ACC112 (cell line): ENCODE results near the gene VWA3B.
A peak's percentile ranks its signal among the peaks of the same experiment; 100 is the strongest.
"Not testable (repeated sequence)": the region's sequence is repeated elsewhere in the genome, so short reads cannot be mapped to it uniquely, and the experiment has no call there.

ENCODE experiments used
- H2AFZ ChIP-seq: fragments of 200-600 bp; sonication (generic); one replicate; pipeline ENCODE4 v1.6.0; 2017; ENCODE audit warnings: antibody characterized with exemption, low read length; ENCODE audit not compliant: unreplicated experiment
- H3K27ac ChIP-seq: fragments of 200-600 bp; sonication (generic); 2 replicates; pipeline ENCODE4 v1.5.1; 2014; ENCODE audit warnings: low read depth, mild to moderate bottlenecking, antibody characterized with exemption, low read length, moderate library complexity
- H3K27me3 ChIP-seq: fragments of 200-600 bp; sonication (generic); 2 replicates; pipeline ENCODE4 v1.6.1; 2014; ENCODE audit warnings: mild to moderate bottlenecking, antibody characterized with exemption, low read length, moderate library complexity, mixed read lengths; ENCODE audit not compliant: insufficient read depth
- H3K36me3 ChIP-seq: fragments of 200-600 bp; sonication (generic); 2 replicates; pipeline ENCODE4 v1.6.1; 2016; ENCODE audit warnings: mild to moderate bottlenecking, antibody characterized with exemption, low read length, moderate library complexity, mixed read lengths; ENCODE audit not compliant: insufficient read depth
- H3K4me1 ChIP-seq: fragments of 200-600 bp; sonication (generic); one replicate; pipeline ENCODE4 v1.6.1; 2016; ENCODE audit warnings: low read length, mixed read lengths; ENCODE audit not compliant: insufficient read depth, unreplicated experiment, control insufficient read depth
- H3K4me3 ChIP-seq: fragments of 200-600 bp; sonication (generic); 2 replicates; pipeline ENCODE4 v1.5.1; 2014; ENCODE audit warnings: mild to moderate bottlenecking, low read depth, low read length
- H3K79me2 ChIP-seq: fragments of 200-600 bp; sonication (generic); one replicate; pipeline ENCODE4 v1.6.0; 2016; ENCODE audit warnings: low read length; ENCODE audit not compliant: control insufficient read depth, unreplicated experiment, insufficient read depth

Gene VWA3B

DNA sequence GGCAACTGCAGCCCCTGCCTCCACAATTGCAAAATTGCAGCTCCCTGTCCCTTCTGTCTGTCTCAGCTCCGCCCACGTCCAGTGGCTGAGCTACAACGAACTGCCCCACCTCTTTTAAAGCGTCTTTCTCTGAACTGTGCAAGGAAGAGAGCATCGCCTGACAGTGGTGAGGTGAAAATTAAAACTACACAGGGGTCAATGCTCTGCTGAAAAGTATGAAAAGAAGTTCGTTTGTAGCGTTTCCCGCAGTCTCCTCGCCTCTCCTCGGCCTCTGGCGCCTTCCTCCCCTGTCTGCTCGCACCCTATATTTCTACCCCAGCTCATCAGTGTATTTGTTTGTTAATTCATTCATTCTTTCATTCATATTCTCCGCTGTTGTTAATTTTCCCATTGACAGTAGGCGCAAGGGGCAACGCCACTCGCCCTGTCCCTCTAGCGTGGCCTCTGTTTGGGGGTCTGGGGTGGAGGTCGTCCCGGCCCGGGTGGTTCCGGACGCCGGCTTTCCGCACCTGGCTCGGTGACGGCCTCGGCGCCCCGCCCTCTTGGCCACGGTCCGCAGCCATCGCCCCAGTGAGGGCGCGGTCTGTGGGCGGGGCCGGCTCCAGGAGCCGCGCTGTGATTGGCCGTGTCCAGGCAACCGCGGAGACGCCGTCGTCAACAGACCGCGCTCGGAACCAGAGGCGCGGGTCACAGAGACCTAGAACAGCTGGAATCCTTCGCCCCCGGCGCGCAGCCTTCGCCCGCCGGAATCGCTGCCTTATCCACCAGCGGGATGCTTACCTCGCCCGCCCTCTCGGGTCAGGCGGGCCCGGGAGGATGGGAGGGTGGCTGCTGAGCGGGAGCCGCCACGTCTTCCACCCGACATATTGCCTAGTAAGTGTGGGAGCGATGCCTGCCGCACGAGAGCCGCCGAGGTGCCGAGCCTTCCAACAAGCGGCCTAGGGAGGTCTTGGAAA is at the start of gene VWA3B:
Gene VWA3B (plus strand): TSS at position 677 of the 956 bp plus-strand sequence. CDS start 5,926 bp downstream, outside the sequence.
- H3K27me3 ChIP-seq: peaks cover 67% of the 10 kb centered on the region
- H3K27ac ChIP-seq: no peak within 1 kb of the TSS
- peak within 1 kb of the TSS; percentile 76 for H3K4me3 ChIP-seq
- H3K4me1 ChIP-seq: peaks cover 3% of the 10 kb centered on the region
- no peaks in the 10 kb centered on the region for H3K79me2 ChIP-seq
- no peaks in the 10 kb centered on the region for H3K36me3 ChIP-seq
- peak within 1 kb of the TSS; percentile 83 for H2AFZ ChIP-seq

- H2AFZ ChIP-seq: no peak overlapping the region
- peaks cover 11% of the 10 kb centered on the region; the same call in 1 of the 2 replicates for H3K27me3 ChIP-seq
- no peak overlapping the region for H3K27ac ChIP-seq
- no peaks in the 10 kb centered on the region for H3K4me1 ChIP-seq
- H3K4me3 ChIP-seq: no peak overlapping the region
- H3K36me3 ChIP-seq: no peaks in the 10 kb centered on the region
- H3K79me2 ChIP-seq: no peaks in the 10 kb centered on the region
Observed at GRCh38 chr2:98037206-98037605, 49.8 kb upstream of the VWA3B start.

- no peaks in the 10 kb centered on the region for H3K79me2 ChIP-seq
- H3K4me1 ChIP-seq: no peaks in the 10 kb centered on the region
- no peak overlapping the region for H2AFZ ChIP-seq
- H3K27me3 ChIP-seq: peaks cover 12% of the 10 kb centered on the region; the same call in 1 of the 2 replicates
- no peaks in the 10 kb centered on the region for H3K36me3 ChIP-seq
- no peak overlapping the region for H3K4me3 ChIP-seq
- H3K27ac ChIP-seq: no peak overlapping the region
Observed at GRCh38 chr2:98037666-98038336, 49.2 kb upstream of the VWA3B start.

- Histone ChIP-seq H3K4me3 (no peak overlapping the region), H3K36me3 (no peaks in the 10 kb centered on the region), H3K27me3 (peaks cover 21% of the 10 kb centered on the region; the same call in 1 of the 2 replicates), H2AFZ (no peak overlapping the region), H3K79me2 (no peaks in the 10 kb centered on the region), H3K4me1 (no peaks in the 10 kb centered on the region), H3K27ac (no peak overlapping the region)
Observed at GRCh38 chr2:98039085-98039756, 47.7 kb upstream of the VWA3B start.

DNA sequence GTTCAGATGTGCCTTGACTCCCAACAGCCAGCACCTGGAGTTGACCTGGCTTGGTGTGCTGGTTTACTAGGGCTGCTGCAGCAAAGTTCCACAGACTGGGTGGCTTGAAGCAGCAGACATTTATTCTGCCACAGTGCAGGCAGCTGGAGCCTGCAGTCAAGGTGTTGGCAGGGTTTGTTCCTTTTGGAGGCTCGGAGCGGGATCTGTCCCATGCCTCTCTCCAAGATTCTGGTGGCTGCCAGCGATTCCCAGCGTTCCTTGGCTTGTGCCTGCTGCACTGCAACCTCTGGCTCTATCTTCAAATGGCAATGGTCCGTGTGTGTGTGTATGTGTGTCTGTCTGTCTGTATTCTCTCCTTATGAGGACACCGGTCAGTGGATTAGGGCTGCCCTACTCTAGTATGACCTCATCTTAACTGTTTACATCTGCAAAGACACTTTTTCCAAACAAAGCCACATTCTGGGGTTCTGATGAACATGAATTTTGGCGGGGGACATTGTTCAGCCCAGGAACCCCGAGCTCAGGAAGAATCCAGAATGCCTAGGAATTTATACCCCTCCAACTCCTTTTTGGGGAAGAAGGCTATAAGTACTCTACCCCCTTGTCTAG is 46.5 kb upstream of the VWA3B start:
- H3K4me3 ChIP-seq: no peak overlapping the region
- H3K27ac ChIP-seq: no peak overlapping the region
- H3K27me3 ChIP-seq: peaks cover 21% of the 10 kb centered on the region; the same call in 1 of the 2 replicates
- H2AFZ ChIP-seq: no peak overlapping the region
- H3K79me2 ChIP-seq: no peaks in the 10 kb centered on the region
- H3K36me3 ChIP-seq: no peaks in the 10 kb centered on the region
- H3K4me1 ChIP-seq: no peaks in the 10 kb centered on the region

DNA sequence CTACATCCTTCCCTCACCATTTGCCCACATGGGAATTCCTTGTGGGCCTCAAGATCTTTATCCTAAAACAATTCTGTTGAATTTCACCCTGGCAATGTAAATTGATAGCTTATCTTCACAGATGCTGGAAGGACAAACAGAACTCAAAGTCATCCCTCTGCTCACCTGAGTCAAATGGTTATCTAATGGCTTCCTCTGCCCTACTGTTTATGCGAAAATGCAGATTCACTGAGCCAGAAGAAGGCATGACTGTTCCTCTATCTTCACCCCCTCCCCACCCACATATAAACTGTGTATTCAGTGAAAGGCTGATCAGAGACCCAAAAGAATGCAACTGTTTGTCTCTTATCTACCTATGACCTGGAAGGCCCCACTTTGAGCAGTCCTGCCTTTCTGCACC is 43.9 kb upstream of the VWA3B start:
- H3K36me3 ChIP-seq: no peaks in the 10 kb centered on the region
- H3K79me2 ChIP-seq: no peaks in the 10 kb centered on the region
- H3K27me3 ChIP-seq: peaks cover 21% of the 10 kb centered on the region; the same call in 1 of the 2 replicates
- H3K4me1 ChIP-seq: no peaks in the 10 kb centered on the region
- no peak overlapping the region for H3K4me3 ChIP-seq
- no peak overlapping the region for H2AFZ ChIP-seq
- no peak overlapping the region for H3K27ac ChIP-seq

GRCh38 chr2:98044730-98045129 is 42.2 kb upstream of the VWA3B start:
- not testable (repeated sequence) for H3K36me3 ChIP-seq, H2AFZ ChIP-seq, H3K79me2 ChIP-seq, H3K27ac ChIP-seq, H3K4me3 ChIP-seq, H3K4me1 ChIP-seq
- peaks cover 21% of the 10 kb centered on the region; the same call in 1 of the 2 replicates for H3K27me3 ChIP-seq

GRCh38 chr2:98050070-98050469 is 36.9 kb upstream of the VWA3B start:
- no peaks in the 10 kb centered on the region for H3K27me3 ChIP-seq
- no peak overlapping the region for H3K4me3 ChIP-seq
- no peak overlapping the region for H3K27ac ChIP-seq
- H3K79me2 ChIP-seq: no peaks in the 10 kb centered on the region
- H2AFZ ChIP-seq: no peak overlapping the region
- H3K4me1 ChIP-seq: no peaks in the 10 kb centered on the region
- H3K36me3 ChIP-seq: no peaks in the 10 kb centered on the region

DNA sequence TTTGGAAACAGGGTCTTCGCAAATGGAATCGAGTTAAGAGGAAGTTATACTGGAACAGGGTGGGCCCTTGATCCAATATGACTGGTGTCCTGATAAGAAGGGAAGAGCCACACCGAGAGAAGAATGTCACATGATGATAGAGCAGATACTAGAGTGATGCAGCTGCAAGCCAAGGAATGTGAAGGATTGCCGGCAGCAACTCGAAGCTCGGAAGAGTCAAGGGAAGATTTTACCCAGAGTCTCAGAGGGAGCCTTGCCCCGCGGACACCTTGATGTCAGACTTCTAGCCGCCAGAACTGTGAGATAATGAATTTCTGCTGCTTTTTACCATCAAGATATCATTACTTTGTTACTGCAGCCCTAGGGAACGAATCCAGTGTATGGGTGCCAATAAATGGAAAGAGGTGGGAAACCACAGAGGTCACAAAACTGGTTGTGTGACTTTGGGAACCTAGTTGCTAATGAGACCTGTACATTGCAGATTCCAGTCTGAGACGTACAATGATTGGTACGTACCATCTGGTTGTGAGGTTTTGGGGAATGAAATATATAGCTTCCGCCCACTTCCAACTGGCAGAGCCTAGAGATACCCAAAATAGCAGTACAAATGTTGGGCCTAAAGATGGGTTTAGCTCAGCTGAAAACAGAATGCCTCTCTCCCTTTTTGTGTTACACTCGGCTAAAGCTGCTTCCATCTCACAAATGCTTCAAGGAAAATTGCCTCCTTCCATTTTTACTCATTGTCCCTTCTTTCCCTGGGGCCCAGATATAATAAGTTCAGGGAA is 28.6 kb upstream of the VWA3B start:
- H2AFZ ChIP-seq: no peak overlapping the region
- no peaks in the 10 kb centered on the region for H3K4me1 ChIP-seq
- no peaks in the 10 kb centered on the region for H3K79me2 ChIP-seq
- H3K27ac ChIP-seq: no peak overlapping the region
- H3K36me3 ChIP-seq: no peaks in the 10 kb centered on the region
- H3K27me3 ChIP-seq: peaks cover 37% of the 10 kb centered on the region
- no peak overlapping the region for H3K4me3 ChIP-seq
